ENCODE results near the gene TPM4.
"Not testable (repeated sequence)": the region's sequence is repeated elsewhere in the genome, so short reads cannot be mapped to it uniquely, and the experiment has no call there.

The TPM4 gene

GRCh38 chr19:16076154-16076957, at the start of gene TPM4:
Gene TPM4, plus strand, starts transcription at chr19:16076495. Its CDS starts 71 bp downstream, at chr19:16076566.
- peak; percentile 68 to 77 for DNase-seq

DNA sequence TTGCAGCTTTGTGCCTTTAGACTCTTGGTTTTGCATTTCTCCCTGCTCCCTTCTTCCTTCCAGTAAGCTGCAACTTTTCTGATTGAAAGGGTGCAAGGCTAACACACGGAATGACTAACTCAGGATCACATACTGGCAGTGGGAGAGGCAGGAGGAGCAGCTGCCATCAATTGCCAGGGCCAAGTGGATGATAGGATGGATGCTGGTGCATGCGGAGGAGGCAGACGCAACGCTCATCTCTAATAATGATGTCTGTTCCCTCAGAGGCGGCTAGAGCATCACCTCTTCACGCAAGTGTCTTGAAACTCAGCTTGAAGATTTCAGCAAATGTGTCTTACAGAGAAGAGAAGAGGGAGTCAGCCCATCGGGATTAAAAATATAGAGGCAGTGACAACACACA, 49.5 kb upstream of the TPM4 start:
- no peak for DNase-seq
- TF ChIP-seq GATA1 (IDR thresholded peaks at IDR 0.05; ENCODE audit: low read depth, low read length): no peak
- no peak for TF ChIP-seq POLR2A (IDR thresholded peaks at IDR 0.05; ENCODE audit: low read length)

More at GRCh38 chr19:16076154-16076957, at the start of gene TPM4:
- TF ChIP-seq POLR2A (IDR thresholded peaks at IDR 0.05; ENCODE audit: low read length) (no peak), GATA1 (IDR thresholded peaks at IDR 0.05; ENCODE audit: low read depth, low read length) (no peak)

- TF ChIP-seq GATA1 (IDR thresholded peaks at IDR 0.05; ENCODE audit: low read depth, low read length) (no peak), POLR2A (IDR thresholded peaks at IDR 0.05; ENCODE audit: low read length) (no peak)
- DNase-seq: no peak
Observed at GRCh38 chr19:16027528-16027927, 48.8 kb upstream of the TPM4 start.

GRCh38 chr19:16030155-16030554, 46.1 kb upstream of the TPM4 start:
- not testable (repeated sequence) for DNase-seq

DNA sequence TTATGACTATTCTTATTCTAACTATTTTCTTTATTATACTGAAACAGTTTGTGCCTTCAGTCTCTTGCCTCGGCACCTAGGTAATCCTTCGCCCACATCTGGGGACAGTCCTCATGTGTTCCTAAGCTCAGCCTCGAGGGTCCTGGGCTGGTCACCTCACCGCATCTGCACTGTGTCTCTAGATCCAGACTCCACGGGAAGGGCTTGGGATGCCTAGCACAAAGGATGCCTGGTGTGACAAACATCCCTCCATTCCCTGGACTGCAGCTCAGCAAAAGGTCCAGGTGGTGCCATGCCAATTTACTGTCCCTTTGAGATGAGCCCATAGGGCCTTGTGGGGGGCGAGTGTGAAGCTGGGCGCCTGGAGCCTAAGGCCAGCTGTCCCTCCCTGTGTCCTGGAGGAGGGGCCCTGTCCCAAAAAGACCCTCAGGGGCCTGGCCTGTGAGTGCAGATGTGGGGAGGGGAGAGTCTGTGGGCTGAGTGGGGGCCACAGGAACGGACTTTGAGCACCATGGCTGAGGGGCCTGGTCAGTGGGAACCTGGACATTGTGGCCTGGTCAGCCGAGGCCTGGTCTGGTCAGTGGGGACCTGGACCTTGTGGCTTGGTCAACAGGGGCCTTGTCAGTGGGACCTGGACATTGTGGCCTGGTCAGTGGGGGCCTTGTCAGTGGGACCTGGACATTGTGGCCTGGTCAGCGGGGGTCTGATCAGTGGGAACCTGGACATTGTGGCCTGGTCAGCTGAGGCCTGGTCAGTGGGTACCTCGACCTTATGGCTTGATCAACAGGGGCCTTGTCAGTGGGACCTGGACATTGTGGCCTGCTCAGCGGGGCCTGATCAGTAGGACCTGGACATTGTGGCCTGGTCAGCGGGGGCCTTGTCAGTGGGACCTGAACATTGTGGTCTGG, 45.1 kb upstream of the TPM4 start:
- TF ChIP-seq POLR2A (IDR thresholded peaks at IDR 0.05; ENCODE audit: low read length): no peak
- TF ChIP-seq GATA1 (IDR thresholded peaks at IDR 0.05; ENCODE audit: low read depth, low read length): no peak
- no peak for DNase-seq

DNA sequence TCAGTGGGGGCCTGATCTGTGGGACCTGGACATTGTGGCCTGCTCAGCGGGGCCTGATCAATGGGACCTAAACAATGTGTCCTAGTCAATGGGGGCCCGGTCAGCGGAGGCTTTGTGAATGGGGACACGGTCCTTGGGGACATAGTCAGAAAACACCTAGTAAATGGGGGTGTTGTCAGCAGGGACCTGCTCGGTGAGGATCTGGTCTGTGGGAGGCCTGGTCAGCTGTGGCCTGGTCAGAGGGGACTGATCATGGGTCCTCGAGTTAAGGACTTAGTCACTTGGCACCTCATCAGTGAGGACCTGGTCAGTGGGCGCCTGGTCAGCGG, 44.5 kb upstream of the TPM4 start:
- no peak for DNase-seq
- TF ChIP-seq POLR2A (IDR thresholded peaks at IDR 0.05; ENCODE audit: low read length): no peak
- TF ChIP-seq GATA1 (IDR thresholded peaks at IDR 0.05; ENCODE audit: low read depth, low read length): no peak

DNA sequence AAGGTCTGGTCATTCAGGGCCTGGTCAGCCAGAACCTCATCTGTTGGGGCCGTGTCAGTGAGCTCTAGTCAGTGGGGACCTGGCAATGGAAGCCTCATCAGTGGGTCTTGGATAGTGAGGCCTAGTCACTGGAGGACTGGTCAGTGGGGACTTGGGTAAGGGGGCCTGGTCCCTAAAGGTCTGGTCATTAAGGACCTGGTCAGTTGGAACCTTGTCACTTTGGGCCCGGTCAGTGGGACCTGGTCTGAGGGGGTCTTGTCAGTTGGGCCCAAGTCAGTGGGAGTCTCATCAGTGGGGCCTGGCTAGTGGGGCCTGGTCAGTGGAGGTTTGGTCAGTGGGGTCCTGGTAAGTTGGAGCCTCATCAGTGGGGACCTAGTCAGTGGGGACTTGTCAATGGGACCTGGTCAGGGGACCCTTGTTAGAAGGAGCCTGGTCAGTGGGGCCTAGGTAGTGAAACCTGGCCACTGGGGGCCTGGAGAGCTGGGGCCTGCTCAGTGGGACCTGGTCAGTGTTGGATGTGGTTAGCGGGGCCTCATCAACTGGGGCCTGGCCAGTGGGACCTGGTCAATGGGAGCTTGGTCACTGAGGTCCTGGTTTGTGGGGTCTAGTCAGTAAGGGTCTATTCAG, 43.7 kb upstream of the TPM4 start:
- no peak for DNase-seq
- TF ChIP-seq GATA1 (IDR thresholded peaks at IDR 0.05; ENCODE audit: low read depth, low read length) (no peak), POLR2A (IDR thresholded peaks at IDR 0.05; ENCODE audit: low read length) (no peak)

- no peak for DNase-seq
- TF ChIP-seq GATA1 (IDR thresholded peaks at IDR 0.05; ENCODE audit: low read depth, low read length): no peak
- no peak for TF ChIP-seq POLR2A (IDR thresholded peaks at IDR 0.05; ENCODE audit: low read length)
Observed at GRCh38 chr19:16033136-16033530, 43.2 kb upstream of the TPM4 start.

- no peak for TF ChIP-seq GATA1 (IDR thresholded peaks at IDR 0.05; ENCODE audit: low read depth, low read length)
- TF ChIP-seq POLR2A (IDR thresholded peaks at IDR 0.05; ENCODE audit: low read length): no peak
- no peak for DNase-seq
Observed at GRCh38 chr19:16033721-16034120, 42.6 kb upstream of the TPM4 start.

DNA sequence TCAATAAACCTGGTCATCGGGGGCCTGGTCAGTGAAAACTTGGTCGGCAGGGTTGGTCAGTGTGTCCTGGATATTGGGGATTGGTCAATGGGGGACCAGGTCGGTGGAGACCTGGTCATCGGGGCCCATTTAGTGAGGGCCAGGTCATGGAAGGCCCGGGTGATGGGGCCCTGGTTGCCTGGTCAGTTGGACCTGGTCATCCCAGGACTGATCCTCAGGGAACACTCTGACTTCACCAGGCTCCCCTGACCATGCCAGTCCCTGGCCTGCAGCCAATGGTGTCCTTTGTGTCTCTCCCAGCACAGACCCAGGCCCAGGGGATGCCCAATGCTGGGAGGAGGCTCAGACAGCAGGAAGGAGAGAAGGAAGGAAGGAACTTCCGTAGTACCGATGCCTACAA, 42.1 kb upstream of the TPM4 start:
- DNase-seq: no peak
- TF ChIP-seq GATA1 (IDR thresholded peaks at IDR 0.05; ENCODE audit: low read depth, low read length): no peak
- no peak for TF ChIP-seq POLR2A (IDR thresholded peaks at IDR 0.05; ENCODE audit: low read length)

- TF ChIP-seq GATA1 (IDR thresholded peaks at IDR 0.05; ENCODE audit: low read depth, low read length) (no peak), POLR2A (IDR thresholded peaks at IDR 0.05; ENCODE audit: low read length) (no peak)
- DNase-seq: no peak
Observed at GRCh38 chr19:16034958-16035560, 41.2 kb upstream of the TPM4 start.

DNA sequence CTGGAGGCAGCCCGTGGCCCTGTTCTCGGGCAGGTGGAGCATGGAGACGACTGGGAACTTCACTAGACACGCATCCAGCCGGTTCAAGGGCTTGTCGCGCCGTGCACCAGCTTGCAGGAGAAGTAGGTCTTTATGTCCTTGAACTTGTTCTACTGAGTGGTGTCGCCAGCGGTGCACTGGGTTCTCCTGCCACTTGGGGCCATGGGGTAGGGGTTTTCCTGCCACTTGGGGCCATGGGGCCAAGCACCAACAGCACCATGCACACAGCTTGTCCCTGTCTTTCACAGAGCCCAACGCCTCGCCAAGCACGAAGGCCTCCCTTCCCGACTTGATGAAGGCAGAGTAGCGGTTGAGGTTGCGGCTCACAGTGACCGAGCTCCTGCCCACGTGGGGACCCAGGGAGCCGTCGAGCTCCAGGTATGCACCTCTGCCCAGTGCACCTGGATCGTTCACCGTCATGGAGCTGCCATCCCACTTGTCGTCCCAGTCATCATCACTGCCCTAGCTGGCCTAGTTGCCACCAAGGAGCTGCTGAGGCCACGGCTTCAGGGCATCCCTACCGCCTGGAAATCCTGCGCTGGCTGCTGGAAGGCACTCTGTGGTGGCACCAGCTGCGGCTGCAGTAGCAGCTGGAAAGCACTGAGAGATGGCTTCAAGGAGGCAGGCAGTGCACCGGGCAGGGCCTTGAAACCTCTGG, 40.5 kb upstream of the TPM4 start:
- TF ChIP-seq POLR2A (IDR thresholded peaks at IDR 0.05; ENCODE audit: low read length) (no peak), GATA1 (IDR thresholded peaks at IDR 0.05; ENCODE audit: low read depth, low read length) (no peak)
- DNase-seq: no peak

DNA sequence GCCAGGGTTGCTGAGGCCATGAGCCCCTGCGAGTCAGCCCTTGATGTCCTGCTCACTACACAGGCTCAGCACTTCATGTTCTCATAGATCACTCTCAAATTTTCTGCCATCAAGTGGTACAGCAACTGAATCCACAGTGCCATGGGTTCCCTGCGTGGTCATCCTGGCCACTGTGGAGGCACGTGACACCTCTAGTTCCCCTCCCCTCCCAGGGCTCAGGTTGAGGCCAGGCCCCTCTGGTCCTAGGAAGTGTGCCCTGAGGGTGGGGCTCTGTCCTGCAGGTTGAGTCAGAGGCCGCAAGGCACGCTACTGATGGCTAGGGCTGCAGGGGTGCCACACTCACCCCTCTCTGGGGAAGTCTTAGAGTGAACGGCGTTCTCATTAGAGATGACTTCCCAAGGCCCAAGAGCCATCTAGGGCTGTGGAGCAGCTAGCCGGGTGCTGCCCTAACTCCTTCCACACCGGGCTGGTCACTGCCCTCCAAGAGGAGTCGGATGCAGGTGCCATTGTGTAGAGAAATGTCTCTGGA, 39.8 kb upstream of the TPM4 start:
- no peak for DNase-seq
- no peak for TF ChIP-seq GATA1 (IDR thresholded peaks at IDR 0.05; ENCODE audit: low read depth, low read length)
- TF ChIP-seq POLR2A (IDR thresholded peaks at IDR 0.05; ENCODE audit: low read length): no peak
